T-helper 1 cell treated with Interleukin-12 subunit alpha and Interleukin-12 subunit beta and Interleukin-4 antibody, amounts not matched to agents 30 ng/mL and 1 ng/mL, for 36 hours (primary cell): Measurements from ENCODE around the gene NUP155. TPM values are rescaled to one million over a fixed set of nuclear protein-coding genes. Genes with fewer than 3 reads are reported as not detected.
"Not testable (repeated sequence)": the region's sequence is repeated elsewhere in the genome, so short reads cannot be mapped to it uniquely, and the experiment has no call there.

ENCODE experiments used
- intact Hi-C: fragments of 100-400 bp; cut with micrococcal nuclease; formaldehyde crosslinking; loops from one replicate; pipeline ENCODE4 v1.15.1; 2024
- total RNA-seq: library from RNA; stranded (reverse); gene quantifications from 2 replicates; pipeline ENCODE4 v1.2.3, GENCODE V29; 2022

The NUP155 gene
- total RNA-seq = 48.9 and 51.7 TPM in 2 replicates

DNA sequence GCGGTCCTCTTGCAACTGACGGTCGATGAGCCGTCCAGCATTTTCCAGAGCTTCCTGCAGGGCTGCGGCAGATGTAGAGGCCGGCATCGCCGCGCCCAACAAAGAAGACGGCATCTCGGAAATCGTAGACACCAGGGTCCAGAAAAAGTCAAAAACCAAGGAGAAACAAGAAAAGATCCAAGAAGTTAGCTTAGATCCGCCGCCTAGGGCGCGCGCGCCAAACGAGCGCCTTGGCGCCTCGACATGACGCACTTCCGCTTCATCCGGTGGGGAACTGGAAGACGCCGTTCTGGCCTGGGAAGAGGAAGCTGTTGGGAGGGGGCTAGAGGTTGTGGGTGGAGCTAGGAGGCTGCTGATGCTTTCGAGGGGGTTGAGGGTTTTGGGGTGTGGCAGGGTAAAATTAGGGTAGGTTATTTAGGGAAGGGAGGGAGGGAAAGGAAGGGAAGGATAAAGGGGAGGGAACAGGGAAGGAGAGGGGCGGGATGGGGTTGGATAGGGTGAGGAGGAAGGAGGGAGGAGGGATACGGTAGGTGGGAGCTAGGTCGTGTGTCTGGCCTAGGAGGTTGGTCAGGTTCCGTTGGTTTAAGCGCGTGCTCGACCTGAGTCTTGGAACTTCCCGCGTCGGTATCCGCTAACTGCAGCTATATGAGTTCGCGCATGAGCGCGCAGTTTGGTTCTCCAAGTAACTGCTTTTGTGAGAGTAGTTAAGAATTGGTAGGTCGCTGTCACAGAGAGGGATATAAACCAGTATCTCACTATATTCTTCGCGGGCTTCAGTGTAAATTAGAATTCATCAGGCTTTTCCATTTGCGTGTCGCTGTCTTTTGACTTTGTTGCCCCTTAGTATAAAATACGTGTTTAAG is at the start of gene NUP155:
Gene NUP155, minus strand, starts transcription at position 243 of the 863 bp plus-strand sequence. Its CDS starts 129 bp downstream, at position 114.
- intact Hi-C loops = loop anchor here (1.0 to 10.0 kb wide), 12 partner anchors 8 to 1844 kb away; partner anchors contain the start of genes CPLANE1, FYB1, LMBRD2 and NADK2

DNA sequence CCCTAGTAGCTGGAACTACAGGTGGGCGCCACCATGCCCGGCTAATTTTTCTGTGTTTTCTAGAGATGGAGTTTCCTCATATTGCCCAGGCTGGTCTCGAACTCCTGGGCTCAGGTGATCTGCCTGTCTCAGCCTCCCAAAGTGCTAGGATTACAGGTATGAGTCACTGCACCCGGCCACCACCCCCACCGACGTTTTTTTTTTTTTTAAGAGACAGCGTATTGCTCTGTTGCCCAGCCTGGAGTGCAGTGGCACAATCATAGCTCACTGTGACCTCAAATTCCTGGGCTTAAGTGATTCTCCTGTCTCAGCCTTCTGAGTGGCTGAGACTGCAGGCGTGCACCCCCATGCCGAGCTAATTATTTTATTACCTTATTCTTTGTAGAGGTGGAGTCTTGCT is 46.4 kb upstream of the NUP155 start:
- intact Hi-C loops = no loop called here

DNA sequence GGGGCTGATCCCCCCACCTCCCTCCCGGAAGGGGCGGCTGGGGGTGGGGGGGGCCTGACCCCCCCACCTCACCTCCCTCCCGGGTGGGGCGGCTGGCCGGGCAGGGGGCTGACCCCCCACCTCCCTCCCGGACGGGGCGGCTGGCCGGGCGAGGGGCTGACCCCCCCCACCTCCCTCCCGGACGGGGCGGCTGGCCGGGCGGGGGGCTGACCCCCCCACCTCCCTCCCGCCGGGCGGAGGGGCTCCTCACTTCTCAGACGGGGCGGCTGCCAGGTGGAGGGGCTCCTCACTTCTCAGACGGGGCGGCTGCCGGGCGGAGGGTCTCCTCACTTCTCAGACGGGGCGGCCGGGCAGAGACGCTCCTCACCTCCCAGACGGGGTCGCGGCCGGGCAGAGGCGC is 44.5 kb upstream of the NUP155 start:
- intact Hi-C loops = not testable (repeated sequence)

DNA sequence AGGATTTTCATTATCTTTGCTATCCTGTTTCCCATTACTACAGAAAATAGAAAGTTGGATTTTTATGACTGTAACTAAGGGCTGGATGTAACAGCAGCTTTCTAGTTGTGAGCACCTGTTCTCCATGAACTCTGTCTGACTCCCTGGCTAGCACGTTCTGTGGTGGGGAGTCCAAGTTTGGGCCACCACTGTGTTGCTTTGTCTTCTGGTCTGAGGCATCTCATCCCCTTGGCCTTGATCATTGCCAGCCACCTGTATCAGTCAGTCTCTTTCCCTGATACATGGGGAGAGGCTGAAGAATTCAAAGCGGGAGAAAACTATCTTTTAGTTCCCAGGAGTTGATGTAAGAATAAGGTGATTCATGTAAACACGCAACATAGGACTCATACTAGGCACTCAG is 41.6 kb upstream of the NUP155 start:
- intact Hi-C loops = loop anchor here (5.0 kb wide), 1 partner anchor 310 kb away; no protein-coding TSS in a partner anchor

DNA sequence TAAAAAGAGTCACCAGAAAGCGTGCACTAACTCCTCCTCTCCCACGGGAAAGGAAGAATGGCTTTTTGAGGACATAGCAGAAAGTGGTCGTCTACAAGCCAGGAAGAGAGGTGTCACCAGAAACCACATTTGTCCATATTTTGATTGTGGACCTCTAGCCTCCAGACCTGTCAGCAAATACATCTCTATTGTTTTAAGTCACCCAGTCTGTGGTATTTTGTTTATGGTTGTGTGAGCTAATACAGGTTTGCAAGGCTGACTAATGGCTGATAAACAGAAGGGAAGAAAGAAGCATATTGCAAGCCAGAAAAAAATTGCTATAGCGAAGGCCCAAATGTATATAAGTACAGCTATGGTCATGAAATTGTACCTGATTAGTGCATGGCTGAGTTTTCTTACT is 29.6 kb upstream of the NUP155 start:
- intact Hi-C loops = no loop called here

DNA sequence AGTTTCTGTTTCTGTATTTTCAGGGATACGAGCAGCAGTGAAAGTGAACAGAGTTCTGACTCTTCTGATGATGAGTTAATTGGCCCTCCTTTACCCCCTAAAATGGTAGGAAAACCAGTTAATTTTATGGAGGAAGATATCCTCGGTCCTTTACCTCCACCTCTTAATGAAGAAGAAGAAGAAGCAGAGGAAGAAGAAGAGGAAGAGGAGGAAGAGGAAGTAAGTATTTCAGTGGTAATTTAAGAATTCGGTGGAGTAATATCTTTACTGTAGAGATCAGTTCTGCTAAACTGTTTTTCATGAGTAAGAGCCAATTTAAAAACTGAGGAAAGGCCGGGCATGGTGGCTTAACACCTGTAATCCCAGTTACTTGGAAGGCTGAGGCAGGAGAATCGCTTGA is 25.4 kb upstream of the NUP155 start:
- intact Hi-C loops = no loop called here

DNA sequence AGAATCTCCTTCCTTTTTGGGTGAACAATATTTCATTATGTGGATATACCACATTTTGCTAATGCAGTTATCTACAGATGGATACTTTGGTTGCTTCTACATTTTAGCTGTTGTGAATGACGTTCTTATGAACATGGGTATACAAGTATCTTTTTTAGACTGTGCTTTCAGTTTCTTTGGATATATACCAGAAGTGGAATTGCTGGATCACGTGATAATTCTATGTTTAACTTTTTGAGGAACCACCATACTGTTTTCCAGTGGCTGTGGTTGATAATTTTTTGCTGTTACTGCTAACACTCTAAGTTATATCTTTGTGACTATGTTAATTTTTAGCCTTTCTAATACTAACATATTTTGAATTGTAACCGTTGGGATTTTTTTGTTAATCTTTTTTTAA is 20.7 kb upstream of the NUP155 start:
- intact Hi-C loops = no loop called here

DNA sequence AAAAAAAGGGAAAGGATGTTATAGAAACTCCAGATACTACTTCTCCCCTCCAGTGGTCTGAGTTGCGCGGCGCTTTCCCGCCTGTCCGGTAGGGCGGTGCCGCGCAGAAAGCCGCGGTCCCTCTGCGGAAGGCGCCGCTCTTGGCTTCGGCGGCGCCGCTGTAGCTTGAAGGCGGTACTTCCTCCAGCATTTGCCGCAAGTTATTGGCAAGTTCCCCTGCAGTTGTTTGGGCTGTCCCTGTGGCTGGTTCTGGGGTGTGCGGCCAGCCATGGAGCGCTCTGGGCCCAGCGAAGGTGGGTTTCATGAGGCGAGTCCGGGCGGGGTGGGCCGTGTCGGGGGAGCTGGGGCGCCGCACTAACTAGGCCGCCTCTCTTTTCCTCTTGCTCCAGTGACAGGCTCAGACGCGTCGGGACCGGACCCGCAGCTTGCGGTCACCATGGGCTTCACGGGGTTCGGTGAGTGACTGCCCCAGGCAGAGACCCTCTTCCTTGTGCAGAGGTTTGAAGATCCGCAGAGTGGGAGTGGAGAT is 8.3 kb upstream of the NUP155 start, which contains the start of gene WDR70:
Gene WDR70, plus strand, starts transcription at position 219 of the 529 bp plus-strand sequence. Its CDS starts 50 bp downstream, at position 269.
- intact Hi-C loops = loop anchor here (1.0 to 10.0 kb wide), 5 partner anchors 8 to 1836 kb away; partner anchors contain the start of genes FYB1, NUP155 and RICTOR

DNA sequence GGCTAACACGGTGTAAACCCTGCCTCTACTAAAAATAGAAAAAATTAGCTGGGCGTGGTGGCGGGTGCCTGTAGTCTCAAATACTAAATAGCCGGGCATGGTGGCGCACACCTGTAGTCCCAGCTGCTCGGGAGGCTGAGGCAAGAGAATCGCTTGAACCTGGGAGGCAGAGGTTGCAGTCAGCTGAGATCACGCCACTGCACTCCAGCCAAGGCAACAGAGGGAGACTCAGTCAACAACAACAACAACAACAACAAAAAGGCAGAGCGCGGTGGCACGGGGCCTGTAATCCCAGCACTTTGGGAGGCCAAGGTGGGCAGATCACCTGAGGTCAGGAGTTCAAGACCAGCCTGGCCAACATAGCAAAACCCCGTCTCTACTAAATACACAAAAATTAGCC is 7.2 kb upstream of the NUP155 start:
- intact Hi-C loops = loop anchor here (2.0 to 10.0 kb wide), 4 partner anchors 653 to 1837 kb away; partner anchors contain the start of genes FYB1 and RICTOR

DNA sequence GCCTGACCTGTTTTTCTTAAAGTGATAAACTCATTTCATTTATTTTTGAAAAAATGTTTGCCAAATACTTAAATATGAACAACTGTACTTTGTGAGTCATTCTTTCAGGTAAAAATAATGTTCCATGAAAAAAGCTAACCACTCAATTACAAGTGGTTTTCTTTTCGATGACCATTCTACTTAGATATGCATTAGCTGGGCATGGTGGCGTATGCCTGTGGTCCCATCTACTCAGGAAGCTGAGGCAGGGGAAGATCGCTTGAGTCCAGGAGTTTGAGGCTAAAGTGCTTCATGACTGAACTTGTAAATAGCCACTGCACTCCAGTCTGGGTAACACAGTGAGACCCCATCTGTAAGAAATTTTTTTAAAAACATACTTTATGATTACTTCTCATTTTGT is 4.2 kb upstream of the NUP155 start:
- intact Hi-C loops = loop anchor here (10.0 kb wide), 3 partner anchors 650 to 1840 kb away; partner anchors contain the start of genes FYB1 and RICTOR

DNA sequence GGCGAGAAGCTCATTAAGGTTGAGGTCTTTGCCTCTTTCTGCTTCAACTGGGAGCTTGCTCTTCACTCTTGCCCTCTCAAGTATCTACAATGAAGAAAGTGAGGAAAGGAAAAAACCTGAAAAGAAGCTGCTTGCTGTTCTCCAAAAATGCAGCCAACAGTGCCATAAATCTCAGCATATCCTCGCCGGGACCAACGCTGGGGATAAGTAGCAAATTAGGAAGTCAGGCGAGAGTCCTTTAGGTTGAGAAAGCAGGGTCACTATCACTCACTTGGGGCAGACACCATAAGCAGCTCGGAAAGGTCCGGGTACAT is 399 bp downstream of the NUP155 start:
- intact Hi-C loops = loop anchor here (2.0 to 10.0 kb wide), 8 partner anchors 54 to 1844 kb away; partner anchors contain the start of genes CPLANE1, FYB1, NADK2 and RICTOR

DNA sequence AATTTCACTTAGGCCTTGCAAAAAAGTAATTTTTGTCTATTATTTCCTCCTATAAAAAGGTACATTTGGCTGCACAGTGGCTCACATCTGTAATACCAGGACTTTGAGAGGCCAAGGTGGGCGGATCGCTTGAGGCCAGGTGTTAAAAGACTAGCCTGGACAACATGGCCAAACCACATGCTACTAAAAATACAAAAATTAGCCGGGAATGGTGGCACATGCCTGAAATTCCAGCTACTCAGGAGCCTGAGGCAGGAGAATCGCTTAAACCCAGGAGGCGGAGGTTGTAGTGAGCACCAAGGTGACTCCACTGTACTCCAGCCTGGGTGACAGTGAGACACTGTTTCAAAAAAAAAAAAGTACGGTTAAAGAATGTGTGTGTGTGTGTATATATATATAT is 15.7 kb downstream of the NUP155 start:
- intact Hi-C loops = no loop called here

DNA sequence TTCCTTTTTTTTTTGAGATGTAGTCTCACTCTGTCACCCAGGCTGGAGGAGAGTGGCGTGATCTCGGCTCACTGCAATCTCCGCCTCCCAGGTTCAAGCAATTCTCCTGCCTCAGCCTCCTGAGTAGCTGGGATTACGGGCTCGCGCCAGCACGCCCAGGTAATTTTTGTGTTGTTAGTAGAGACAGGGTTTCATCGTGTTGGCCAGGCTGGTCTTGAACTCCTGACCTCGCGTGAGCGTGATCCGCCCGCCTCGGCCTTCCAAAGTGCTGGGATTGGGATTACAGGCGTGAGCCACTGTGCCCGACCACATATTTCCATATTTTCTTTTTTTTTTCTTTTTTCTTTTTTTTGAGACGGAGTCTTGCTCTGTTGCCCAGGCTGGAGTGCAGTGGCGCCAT is 28.2 kb downstream of the NUP155 start:
- intact Hi-C loops = not testable (repeated sequence)

DNA sequence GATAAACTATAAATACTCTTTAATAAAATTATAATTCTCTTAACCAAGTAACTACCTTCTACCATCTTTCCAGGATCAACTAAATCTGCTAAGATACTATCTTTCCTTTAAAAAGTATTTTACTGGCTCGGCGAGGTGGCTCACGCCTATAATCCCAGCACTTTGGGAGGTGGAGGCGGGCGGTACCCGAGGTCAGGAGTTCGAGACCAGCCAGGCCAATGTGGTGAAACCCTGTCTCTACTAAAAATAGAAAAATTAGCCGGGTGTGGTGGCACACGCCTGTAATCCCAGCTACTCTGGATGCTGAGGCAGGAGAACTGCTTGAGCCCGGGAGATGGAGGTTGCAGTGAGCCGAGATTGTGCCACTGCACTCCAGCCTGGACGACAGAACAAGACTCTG is 36.2 kb downstream of the NUP155 start:
- intact Hi-C loops = not testable (repeated sequence)

DNA sequence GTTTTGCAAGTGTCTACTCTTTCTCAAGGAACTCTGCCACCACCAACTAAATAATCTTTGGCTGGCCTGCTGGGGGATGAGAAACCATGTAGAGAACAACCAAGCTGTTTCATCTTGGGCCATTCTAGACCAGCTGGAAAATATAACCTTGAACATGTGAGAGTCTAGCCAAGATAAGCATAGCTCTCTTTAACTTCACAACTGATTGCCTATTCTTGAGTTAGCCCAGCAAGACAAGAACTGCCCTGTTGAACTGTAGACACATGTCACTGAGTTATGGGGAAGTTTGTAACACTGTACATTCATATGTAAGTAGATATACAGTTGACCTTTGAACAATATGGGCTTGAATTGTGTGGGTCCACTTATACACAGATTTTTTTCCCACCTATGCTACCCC is 44.4 kb downstream of the NUP155 start:
- intact Hi-C loops = no loop called here

DNA sequence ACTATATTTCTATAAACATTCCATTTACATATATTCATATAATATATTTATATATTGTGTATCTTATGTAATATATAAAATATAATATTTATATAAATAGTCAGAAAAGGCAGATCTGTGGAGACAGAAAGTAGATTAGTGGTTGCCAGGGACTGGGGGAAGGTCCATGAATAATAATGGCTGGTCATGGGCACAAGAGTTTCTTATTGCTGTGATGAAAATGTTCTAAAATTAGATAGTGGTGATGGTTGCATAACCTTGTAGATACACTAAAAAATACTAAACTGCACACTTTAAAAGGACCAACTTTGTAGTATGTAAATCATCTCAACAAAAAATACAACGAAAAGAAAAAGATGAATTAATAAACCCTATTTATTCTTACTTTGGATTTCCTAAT is 47.3 kb downstream of the NUP155 start:
- intact Hi-C loops = no loop called here

DNA sequence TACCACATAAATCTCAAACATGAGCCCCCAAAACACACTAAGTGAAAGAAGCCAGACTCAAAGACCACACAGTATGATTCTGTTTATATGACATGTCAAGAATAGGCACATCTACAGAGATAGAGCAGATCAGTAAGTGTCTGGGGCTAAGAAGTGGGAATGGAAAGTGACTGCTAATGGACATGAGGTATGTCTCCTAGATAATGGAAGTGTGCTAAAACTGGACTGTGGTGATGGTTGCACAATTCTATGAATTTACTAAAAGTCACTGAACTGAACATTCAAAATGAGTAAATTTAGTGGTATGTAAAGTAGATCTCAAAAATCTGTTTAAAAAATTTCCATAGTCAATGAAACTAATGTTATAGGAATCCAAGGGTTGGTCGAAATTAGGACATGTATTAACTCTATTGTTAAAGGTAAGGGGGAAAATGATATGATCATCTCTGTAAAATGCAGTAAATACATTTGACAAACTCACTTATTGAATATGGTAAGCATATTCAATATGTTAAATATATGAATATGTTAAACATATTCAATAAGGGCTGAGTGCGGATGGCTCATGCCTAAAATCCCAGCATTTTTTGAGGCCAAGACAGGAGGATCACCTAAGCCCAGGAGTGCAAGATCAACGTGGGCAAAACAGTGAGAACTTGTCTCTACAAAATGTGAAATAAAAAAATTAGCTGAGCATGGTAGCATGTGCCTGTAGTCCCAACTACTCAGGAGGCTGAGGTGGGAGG is 51.7 kb downstream of the NUP155 start:
- intact Hi-C loops = loop anchor here (10.0 kb wide), 1 partner anchor 264 kb away; no protein-coding TSS in a partner anchor

DNA sequence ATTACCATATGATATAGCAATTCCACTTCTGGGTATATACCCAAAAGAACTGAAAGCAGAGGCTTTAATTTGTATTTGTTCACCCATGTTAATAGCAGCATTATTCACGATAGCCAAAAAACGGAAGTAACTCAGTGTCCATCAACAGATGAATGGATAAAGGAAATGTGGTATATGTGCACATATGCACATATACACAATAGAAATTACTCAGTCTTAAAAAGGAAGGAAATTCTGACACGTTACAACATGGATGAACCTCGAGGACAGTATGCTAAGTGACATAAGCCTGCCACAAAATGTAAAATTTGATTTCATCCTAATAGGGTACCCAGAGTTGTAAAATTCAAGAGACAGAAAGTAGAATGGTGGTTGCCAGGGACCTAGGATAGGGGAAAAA is 54.9 kb downstream of the NUP155 start:
- intact Hi-C loops = loop anchor here (2.0 to 10.0 kb wide), 2 partner anchors 55 to 261 kb away; partner anchors contain the start of gene NUP155

DNA sequence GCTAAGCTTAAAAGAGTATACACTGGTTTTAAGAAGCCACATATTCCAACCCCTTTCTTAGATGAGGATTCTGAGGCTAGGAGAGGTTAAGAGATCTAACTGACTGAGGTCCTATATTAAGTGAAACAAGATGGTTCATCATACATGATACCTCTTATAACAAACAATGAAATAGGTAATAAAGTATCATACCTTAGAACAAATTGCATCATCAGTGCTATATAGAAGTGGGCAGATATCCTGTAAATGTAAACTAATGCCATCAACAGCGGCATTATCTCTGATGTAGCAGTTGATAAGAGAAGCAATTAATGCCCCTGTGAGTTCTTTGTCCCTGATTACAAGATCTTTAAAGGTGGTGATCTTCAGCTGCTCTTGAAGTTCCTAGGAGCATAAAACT is 60.5 kb downstream of the NUP155 start:
- intact Hi-C loops = loop anchor here (10.0 kb wide), 1 partner anchor 256 kb away; no protein-coding TSS in a partner anchor

DNA sequence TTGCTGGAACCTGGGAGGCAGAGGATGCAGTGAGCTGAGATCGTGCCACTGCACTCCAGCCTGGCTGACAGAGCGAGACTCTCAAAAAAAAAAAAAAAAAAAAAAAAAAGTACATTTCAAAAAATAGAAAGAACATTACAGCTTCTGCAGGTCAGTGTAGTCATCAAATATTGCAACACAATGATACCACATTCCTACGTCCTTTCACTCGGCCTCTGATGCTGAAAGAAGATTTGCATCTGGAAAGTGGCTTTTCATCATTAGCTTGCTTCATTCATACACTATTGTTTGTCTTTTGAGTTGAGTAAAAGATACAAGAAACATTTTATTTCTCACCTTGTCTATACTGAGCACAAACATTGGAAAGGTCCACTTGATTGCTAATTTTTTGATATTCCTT is 62.1 kb downstream of the NUP155 start:
- intact Hi-C loops = loop anchor here (10.0 kb wide), 1 partner anchor 94 kb away; no protein-coding TSS in a partner anchor

DNA sequence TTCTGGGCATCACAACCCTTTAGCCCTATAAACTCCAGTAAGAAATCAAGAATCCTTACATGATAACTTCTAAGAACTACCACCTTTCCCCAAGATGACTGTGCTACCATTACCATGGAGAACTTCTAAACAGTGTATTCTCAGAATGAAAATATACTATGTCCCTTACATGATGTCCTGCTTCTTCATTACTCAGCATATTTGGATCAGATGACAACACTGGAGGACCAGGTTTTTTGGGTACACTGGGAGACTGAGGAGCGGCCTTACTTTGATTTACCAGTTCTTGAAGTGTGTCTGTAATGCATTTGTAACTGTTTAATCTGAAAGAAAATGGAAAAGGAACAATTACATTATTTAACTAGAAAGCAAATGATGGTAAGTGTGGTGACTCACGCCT is 66.0 kb downstream of the NUP155 start:
- intact Hi-C loops = loop anchor here (10.0 kb wide), 1 partner anchor 90 kb away; no protein-coding TSS in a partner anchor
